OCI-M2 (cell line): ENCODE results near the gene SEMA3F.

Experiments
- DNase-seq: peaks from one replicate; lab custom pipeline; 2025; ENCODE audit not compliant: unreplicated experiment; lab: John Stamatoyannopoulos, UW

SEMA3F gene

DNA sequence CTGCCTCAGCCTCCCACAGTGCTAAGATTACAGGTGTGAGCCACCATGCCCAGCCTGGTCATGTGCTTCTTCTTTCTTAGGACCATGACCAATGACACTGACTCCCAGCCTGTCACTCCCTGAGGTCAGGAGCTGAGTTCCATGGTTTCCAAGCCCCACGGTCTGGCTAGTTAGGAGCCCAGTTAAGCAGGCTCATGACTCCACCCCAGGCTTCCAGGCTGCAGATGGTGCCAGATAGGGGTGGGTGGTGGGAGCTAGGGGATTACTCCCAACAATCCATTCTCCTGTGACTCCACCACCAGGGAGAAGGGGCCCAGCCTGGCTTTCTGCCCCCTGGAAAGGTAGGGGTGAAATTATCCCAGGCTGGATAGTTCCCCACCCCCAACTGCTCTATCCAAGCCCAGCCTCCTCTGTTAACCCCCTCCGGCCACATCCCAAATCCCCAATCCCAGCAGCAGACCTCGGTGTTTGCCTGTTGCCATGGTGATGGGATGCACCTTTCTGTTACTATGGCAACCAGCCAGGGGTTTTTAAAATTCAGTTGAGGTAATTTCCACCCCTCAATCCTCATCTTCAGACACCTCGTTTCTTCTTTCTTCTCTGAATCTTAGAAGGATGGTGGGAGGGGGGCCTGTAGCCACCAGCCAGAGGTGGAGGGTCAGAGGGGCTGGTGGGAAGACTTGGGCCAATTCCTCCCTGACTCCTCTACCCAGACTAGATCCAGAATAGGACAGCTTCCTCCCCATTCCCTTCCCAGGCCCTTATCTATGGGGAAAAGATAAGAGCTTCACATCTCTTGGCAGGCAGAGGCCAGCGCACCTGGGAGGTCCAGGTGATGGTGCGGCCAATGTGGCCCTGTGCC is 22.5 kb upstream of the SEMA3F start:
- no peak for DNase-seq

DNA sequence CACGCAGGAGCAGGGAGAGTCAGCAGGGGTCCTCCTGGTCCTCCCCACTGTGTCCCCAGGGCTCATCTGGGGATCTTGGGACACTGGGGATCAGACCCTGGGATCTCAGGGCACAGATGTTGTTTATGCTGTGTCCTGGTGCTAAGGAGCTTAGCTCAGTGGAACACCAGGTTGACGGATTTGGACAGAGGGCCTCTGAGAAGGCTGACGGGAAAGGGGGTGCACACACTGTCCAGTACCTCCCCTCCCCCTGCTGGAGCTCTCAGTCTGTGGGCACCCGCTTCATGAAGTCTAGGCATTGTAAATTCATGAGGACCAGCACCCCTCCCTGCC is 21.9 kb upstream of the SEMA3F start:
- DNase-seq: no peak

DNA sequence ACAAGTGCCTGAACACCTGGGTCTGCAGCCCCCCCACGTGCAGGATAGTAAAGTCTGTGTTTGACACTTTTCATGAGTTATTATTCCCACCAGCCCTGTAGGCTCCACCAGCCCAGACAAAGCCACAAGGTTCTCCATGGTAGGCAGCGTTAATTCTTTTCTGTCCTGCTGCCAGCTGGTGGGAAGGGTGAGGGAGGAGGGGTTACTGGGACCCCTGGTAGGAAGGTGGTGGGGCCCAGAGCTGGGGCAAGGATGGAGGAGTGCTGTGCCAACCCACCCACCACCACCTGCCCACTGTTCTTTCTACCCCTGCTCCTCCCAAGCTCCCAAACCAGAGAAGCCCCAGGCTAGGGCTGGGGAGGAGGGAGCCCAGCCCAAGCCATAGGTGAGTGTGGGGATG is 20.8 kb upstream of the SEMA3F start:
- DNase-seq: no peak

- no peak for DNase-seq
Measured at GRCh38 chr3:50135964-50136363, 19.2 kb upstream of the SEMA3F start.

DNA sequence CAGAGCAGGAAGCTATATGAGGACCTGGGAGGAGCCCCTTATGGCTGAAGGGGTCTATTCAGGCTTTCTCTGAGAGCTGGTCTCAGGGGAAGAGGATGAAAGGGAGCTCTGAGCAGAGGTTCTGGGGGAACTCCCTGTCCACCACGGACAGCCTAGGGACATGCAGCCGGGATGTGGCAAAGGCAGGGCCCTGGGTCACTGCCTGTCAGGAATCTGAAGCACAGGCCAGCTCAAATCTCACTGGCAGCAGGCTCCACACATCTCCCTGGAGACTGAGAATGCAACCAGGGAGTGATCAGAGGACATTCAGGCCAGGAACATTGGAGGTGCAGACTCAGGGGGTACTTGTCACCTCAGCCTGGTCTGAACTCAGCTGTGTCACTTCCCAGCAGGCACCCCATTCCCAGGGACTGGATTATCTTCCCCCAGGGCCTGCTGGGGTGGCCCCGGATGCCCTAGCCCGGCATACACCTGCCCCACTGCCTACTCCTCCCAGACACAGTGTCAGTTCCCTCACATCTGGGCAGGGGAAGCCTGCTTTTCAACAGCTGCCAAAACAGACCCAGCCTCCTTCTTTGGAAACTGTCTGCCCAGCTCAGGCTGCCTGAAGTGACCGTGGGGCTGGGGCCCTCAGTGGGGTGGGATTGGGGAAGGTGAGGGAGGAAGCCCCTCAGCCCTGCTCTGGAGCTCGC is 18.3 kb upstream of the SEMA3F start:
- DNase-seq: no peak

GRCh38 chr3:50137531-50137930 is 17.6 kb upstream of the SEMA3F start:
- DNase-seq: no peak

GRCh38 chr3:50138266-50139200 is 16.6 kb upstream of the SEMA3F start:
- no peak for DNase-seq

- no peak for DNase-seq
Measured at GRCh38 chr3:50139308-50139707, 15.8 kb upstream of the SEMA3F start.

- no peak for DNase-seq
Measured at GRCh38 chr3:50139718-50140423, 15.3 kb upstream of the SEMA3F start.

- DNase-seq: no peak
Measured at GRCh38 chr3:50140990-50141389, 14.1 kb upstream of the SEMA3F start.

DNA sequence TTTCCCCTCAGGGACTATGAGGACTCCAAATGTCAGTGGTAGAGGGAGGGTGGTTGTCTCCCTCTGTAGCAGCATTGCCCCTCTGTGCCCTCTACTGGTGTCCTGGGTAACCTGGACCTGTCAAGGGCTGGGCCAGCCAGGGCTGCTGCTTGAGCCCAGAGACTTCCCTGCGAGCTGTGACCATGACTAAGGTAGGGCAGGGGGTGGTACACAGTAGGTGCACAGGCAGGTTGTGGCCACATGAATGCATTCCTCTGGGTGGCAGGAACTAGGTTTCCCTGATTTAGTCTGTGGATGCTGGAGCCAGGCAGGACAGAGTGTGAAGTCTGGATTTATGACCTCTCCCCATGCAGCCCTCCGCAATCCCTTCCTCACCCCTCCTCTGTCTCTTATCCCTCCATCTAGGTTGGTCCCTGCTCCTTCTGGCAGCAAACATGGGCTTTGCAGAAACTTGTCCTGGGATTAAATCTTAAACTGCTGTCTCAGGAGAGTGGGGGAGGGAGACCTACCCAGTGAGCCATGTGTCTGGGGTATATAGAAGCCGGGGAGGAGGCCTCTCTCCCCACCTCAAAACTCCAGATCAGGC is 8.7 kb upstream of the SEMA3F start:
- no peak for DNase-seq

GRCh38 chr3:50147016-50147415 is 8.1 kb upstream of the SEMA3F start:
- DNase-seq: no peak

GRCh38 chr3:50147447-50147846 is 7.7 kb upstream of the SEMA3F start:
- DNase-seq: no peak

DNA sequence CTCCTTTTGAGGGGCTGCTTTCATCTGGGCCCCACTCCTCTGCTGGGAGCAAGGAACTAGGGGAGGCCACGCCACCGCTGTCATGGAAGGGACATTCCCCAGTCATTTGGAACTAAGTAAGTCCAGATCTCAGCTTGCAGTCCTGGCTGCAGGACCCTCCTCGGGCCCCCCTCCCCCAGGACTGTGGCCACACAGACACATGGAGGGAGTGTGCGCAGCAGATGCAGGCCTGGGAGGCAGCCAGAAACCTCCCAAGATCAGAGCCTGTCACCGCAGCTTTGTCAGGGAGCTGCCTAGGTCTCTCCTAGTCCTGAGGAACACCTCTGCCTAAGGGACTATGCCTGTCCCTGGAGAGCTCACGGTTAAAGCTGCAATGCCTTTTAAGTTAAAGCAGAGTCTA is 7.3 kb upstream of the SEMA3F start:
- DNase-seq: no peak

DNA sequence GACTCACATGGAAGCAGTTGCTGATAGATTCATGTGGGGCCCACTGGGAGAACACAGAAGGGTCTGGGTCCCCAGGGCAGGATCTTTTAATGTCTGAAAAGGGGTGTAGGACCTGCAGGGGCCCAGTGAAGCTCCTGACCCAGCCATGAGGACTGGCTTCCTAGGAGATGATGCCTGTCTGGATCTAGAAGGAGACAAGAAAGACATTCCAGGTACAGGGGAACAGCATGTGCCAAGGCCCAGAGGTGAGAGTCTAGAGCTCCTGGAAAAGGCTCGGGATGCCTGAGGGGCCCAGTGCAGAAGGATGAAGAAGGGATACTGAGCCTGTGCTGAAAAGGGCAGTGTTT is 4.7 kb upstream of the SEMA3F start:
- DNase-seq: no peak

DNA sequence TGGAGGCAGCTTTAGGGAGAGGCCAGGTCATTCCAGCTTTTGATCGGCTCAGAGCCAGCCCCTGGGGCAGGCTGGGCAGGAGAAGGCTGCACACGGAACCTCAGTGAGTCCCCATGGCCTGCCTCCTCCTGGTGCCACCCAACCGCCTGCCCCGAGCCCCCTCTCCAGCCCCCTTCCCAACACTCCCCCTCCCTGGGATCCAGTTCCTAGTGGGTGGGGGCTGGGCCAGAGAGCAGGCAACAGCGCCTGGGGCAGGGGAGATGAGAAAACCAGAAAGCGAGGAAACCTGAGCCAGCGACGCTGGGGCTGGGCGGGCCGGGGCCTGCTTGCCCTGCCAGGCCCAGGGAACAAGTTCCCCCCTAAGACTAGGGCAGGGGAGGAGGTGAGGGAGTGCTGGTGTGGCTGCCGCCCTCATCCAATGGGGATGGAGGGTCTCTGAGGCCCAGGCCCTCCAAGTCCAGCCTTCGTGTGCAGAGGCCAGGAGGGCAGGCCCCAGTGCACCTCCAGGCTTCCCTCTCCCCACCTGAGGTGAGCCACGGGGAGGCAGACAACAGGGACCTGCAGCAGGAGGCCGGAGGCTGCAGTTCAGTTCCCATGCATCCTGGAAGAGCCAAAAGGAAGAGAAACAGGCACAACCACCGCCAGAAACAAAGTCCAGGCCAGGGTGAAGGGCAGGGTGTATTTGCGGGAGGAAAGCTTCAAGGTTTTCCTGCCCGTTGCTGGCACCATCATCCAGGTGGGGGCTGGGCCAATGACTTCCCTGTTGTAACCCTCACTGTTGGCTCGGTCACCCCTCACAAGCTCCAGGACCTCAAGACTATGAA is 4.0 kb upstream of the SEMA3F start:
- DNase-seq: no peak

GRCh38 chr3:50151728-50152127 is 3.4 kb upstream of the SEMA3F start:
- DNase-seq: no peak

DNA sequence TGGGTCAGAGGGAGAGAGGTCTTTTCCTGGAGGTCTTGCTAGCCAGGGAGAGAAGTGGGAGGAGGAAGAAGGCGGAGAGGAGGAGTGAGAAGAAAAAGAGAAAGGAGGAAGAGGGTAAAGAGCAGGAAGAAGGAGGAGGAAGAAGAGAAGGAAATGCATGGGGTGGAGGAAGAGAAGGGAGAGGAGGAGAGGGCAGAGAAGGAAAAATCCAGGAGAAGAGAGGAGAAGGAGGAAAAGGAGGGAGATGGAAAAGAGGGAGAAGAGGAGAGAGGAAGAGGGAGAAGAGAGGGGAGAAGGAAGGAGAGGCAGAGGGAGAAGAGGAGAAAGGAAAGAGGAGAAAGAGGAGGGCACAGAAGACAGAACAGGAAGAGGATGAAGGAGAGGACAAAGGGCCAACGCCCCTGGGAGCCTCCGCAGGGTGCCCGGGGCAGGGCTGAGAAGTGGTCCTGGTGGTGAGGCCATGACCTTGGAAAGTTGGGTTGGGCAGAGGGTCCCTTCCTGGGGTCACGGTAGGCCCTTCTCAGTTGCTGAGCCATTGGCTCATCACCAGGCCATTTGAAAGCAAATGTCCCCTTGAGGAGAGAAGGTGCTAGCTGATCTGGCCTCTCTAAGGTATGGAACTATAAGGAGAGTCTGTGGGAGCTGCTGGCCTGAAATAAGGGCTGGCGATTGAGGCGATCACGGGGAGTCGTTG is 1.2 kb upstream of the SEMA3F start:
- no peak for DNase-seq

- DNase-seq: no peak
Measured at GRCh38 chr3:50154476-50154839, 666 bp upstream of the SEMA3F start.
